Ishikawa (cell line): ENCODE measurements around the gene CDV3.

Experiments
- CREB1 ChIP-seq: IDR thresholded peaks from 2 replicates; pipeline ENCODE4 v1.6.1; 2012; ENCODE audit warnings: low read depth
- EP300 ChIP-seq: IDR thresholded peaks from 2 replicates; pipeline ENCODE4 v1.6.1; 2012; ENCODE audit warnings: borderline replicate concordance
- FOXM1 ChIP-seq: IDR thresholded peaks from 2 replicates; pipeline ENCODE4 v1.6.1; 2012; ENCODE audit warnings: low read depth, borderline replicate concordance
- MAX ChIP-seq: IDR thresholded peaks from 2 replicates; pipeline ENCODE4 v1.6.1; 2012
- NFIC ChIP-seq: IDR thresholded peaks from 2 replicates; pipeline ENCODE4 v1.6.1; 2012
- RAD21 ChIP-seq: IDR thresholded peaks from 2 replicates; pipeline ENCODE4 v1.6.1; 2012; ENCODE audit warnings: low read depth
- REST ChIP-seq: IDR thresholded peaks from 2 replicates; pipeline ENCODE4 v1.6.1; 2012; ENCODE audit warnings: low read depth, mild to moderate bottlenecking
- TAF1 ChIP-seq: IDR thresholded peaks from 2 replicates; pipeline ENCODE4 v1.6.1; 2012; ENCODE audit warnings: low read depth, mild to moderate bottlenecking
- TCF12 ChIP-seq: IDR thresholded peaks from 2 replicates; pipeline ENCODE4 v1.6.1; 2012; ENCODE audit warnings: low read depth
- YY1 ChIP-seq: IDR thresholded peaks from 2 replicates; pipeline ENCODE4 v1.6.1; 2012; ENCODE audit warnings: low read depth

- TF ChIP-seq EP300 = no peak
- no peak for TF ChIP-seq REST
- TF ChIP-seq CREB1 = no peak
- TF ChIP-seq YY1 = no peak
- no peak for TF ChIP-seq FOXM1
- TF ChIP-seq TAF1 = no peak
- TF ChIP-seq TCF12 = no peak
- no peak for TF ChIP-seq MAX
- no peak for TF ChIP-seq NFIC
- no peak for TF ChIP-seq RAD21
Observed at GRCh38 chr3:133606342-133606741, 32.9 kb downstream of the CDV3 start.
